ENCODE data around the gene LYL1. TPM values are rescaled to one million over a fixed set of nuclear protein-coding genes. Genes with fewer than 3 reads are reported as not detected.
"Not testable (repeated sequence)": the region's sequence is repeated elsewhere in the genome, so short reads cannot be mapped to it uniquely, and the experiment has no call there.

The LYL1 gene
- total RNA-seq, 2 experiments from 2014 or later = 66.8 to 72.5 TPM

DNA sequence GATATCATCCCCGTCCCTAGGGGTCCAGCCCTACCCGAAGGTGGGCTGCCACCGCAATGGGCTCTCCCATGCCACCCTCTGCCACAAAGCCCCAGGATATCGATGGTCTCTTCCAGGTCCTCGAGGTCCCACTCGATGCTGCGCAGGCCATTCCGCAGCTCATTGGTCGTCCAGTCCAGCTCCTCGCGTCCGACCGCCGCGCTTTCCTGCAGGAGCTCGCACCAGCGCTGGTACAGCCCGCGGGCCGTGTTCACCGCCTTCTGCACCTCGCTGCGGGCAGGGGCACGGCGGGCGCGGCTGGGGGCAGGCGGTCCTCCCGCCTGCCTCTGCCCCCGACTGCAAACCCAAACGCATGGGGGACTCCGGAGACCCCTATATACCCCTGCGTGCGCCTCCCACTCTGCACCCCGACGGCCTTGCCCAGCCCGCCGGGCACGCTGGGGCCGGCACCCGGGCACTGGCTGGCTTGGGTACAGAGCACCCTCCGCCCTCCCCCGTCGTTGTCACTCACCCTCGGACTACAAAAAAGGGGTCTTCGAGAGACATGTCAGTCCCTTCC lies 47.0 kb upstream of the LYL1 start:
- TF ChIP-seq, protein P1, sequence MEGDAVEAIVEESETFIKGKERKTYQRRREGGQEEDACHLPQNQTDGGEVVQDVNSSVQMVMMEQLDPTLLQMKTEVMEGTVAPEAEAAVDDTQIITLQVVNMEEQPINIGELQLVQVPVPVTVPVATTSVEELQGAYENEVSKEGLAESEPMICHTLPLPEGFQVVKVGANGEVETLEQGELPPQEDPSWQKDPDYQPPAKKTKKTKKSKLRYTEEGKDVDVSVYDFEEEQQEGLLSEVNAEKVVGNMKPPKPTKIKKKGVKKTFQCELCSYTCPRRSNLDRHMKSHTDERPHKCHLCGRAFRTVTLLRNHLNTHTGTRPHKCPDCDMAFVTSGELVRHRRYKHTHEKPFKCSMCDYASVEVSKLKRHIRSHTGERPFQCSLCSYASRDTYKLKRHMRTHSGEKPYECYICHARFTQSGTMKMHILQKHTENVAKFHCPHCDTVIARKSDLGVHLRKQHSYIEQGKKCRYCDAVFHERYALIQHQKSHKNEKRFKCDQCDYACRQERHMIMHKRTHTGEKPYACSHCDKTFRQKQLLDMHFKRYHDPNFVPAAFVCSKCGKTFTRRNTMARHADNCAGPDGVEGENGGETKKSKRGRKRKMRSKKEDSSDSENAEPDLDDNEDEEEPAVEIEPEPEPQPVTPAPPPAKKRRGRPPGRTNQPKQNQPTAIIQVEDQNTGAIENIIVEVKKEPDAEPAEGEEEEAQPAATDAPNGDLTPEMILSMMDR (conservative IDR thresholded peaks at IDR 0.05; ENCODE audit: low read length) = no peak
- TF ChIP-seq EZH2phosphoT487 (IDR thresholded peaks at IDR 0.05; ENCODE audit: borderline replicate concordance, low read depth, low read length) = no peak
- Histone ChIP-seq H3K27ac (ENCODE audit: low read depth, low read length, poor library complexity, severe bottlenecking) (no peak overlapping the region), H3K4me1 (ENCODE audit: insufficient read depth, low read length, poor library complexity, severe bottlenecking) (peaks cover 7% of the 10 kb centered on the region), H3K9me3 (ENCODE audit: low read length) (no peaks in the 10 kb centered on the region), H3K4me2 (ENCODE audit: low read length) (peak overlapping the region; percentile 92), H3K9me2 (ENCODE audit: insufficient read depth, low read length) (no peaks in the 10 kb centered on the region), H4K20me1 (ENCODE audit: insufficient read depth, low read length) (0 out of 2 replicates have a peak, but pooled peaks cover 5% of the 10 kb centered on the region), H2AFZ (ENCODE audit: low read length) (peak overlapping the region; percentile 53), H3K4me3 (ENCODE audit: low read depth, low read length, poor library complexity, severe bottlenecking) (peak overlapping the region; percentile 97), H3K79me2 (ENCODE audit: insufficient read depth, low read depth, low read length) (peaks cover 34% of the 10 kb centered on the region), H3K36me3 (ENCODE audit: insufficient read depth, low read length) (peaks cover 17% of the 10 kb centered on the region)
- intact Hi-C loops (cut with micrococcal nuclease; ENCODE audit: unreplicated experiment) = loop anchor here (1.0 kb wide), 1 partner anchor 31 kb away; the partner anchor contains the start of gene NACC1
- CTCF ChIA-PET (ENCODE audit: unreplicated experiment) = interaction anchor here (0.5 kb wide), 1 partner anchor 18 kb away, joined by 19 read pairs; no protein-coding TSS in a partner anchor
- peak; percentile 35 for DNase-seq (ENCODE audit: low spot score)
- POLR2A ChIA-PET = interaction anchor here (0.5 to 1.1 kb wide), 3 partner anchors 13 to 675 kb away, joined by 3 to 4 read pairs (median 3); no protein-coding TSS in a partner anchor
- BruUV-seq (replicated peaks) = no TSS peak

DNA sequence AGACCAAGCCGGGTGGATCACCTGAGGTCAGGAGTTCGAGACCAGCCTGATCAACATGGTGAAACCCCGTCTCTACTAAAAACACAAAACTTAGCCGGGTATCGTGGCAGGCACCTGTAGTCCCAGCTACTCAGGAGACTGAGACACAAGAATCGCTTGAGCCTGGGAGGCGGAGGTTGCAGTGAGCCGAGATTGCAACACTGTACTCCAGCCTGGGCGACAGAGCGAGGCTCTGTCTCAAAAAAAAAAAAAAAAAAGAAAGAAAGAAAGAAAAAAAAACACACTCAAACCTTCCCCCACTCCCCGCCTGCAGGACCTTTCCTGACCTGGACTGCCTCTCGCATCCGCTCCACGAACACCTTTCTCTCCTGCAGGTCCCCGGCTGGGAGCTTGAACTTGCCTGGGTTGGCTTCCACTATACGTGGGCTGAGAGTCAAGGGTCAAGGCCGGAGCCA lies 46.5 kb upstream of the LYL1 start:
- Histone ChIP-seq H3K36me3 (ENCODE audit: insufficient read depth, low read length) (peaks cover 17% of the 10 kb centered on the region), H2AFZ (ENCODE audit: low read length) (peak overlapping the region; percentile 53; the same call in 1 of the 2 replicates), H3K79me2 (ENCODE audit: insufficient read depth, low read depth, low read length) (peaks cover 28% of the 10 kb centered on the region), H3K4me2 (ENCODE audit: low read length) (peak overlapping the region; percentile 92), H3K4me3 (ENCODE audit: low read depth, low read length, poor library complexity, severe bottlenecking) (peak overlapping the region; percentile 97)
- H3K27ac ChIP-seq (ENCODE audit: low read depth, low read length, poor library complexity, severe bottlenecking); H3K4me1 ChIP-seq (ENCODE audit: insufficient read depth, low read length, poor library complexity, severe bottlenecking); POLR2A ChIA-PET; H4K20me1 ChIP-seq (ENCODE audit: insufficient read depth, low read length); H3K9me2 ChIP-seq (ENCODE audit: insufficient read depth, low read length); H3K9me3 ChIP-seq (ENCODE audit: low read length); DNase-seq (ENCODE audit: low spot score); BruUV-seq (replicated peaks); intact Hi-C loops (cut with micrococcal nuclease; ENCODE audit: unreplicated experiment): not testable (repeated sequence)
- CTCF ChIA-PET (ENCODE audit: unreplicated experiment) = interaction anchor here (0.5 kb wide), 1 partner anchor 19 kb away, joined by 19 read pairs; no protein-coding TSS in a partner anchor

DNA sequence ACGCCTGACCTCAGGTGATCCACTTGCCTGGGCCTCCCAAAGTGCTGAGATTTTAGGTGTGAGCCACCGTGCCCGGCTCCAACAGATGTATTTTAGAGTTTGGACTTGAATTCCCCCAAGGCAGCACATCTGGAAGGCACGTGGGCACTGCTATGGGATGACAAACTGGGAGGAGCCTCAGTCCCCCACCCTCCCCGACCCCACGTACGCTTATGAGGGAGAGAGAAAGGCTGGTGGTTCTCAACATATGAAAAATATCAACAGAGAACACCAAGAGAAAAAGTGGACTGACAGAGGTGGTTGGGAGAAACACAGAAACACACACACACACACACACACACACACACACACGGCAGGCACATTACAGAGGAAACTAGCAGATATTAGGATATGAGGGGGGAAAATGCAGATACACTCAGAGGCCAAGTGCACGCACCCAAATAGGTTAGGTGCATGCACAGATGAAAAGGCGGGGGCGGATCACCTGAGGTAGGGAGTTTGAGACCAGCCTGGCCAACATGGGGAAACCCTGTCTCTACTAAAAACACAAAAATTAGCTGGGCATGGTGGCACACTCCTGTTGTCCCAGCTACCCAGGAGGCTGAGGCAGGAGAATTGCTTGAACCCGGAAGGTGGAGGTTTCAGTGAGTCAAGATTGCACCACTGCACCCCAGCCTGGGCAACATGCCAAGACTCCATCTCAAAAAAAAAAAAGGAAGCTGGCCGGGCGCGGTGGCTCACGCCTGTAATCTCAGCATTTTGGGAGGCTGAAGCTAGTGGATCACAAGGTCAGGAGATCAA lies 44.3 kb upstream of the LYL1 start:
- TF ChIP-seq, protein P1 (conservative IDR thresholded peaks at IDR 0.05; ENCODE audit: low read length) = no peak
- no peak for TF ChIP-seq EZH2phosphoT487 (IDR thresholded peaks at IDR 0.05; ENCODE audit: borderline replicate concordance, low read depth, low read length)
- POLR2A ChIA-PET = no interaction called here
- intact Hi-C loops (cut with micrococcal nuclease; ENCODE audit: unreplicated experiment) = no loop called here
- Histone ChIP-seq H3K27ac (ENCODE audit: low read depth, low read length, poor library complexity, severe bottlenecking) (no peak overlapping the region), H3K4me1 (ENCODE audit: insufficient read depth, low read length, poor library complexity, severe bottlenecking) (peaks cover 7% of the 10 kb centered on the region), H3K79me2 (ENCODE audit: insufficient read depth, low read depth, low read length) (peaks cover 7% of the 10 kb centered on the region; the same call in 1 of the 2 replicates), H3K36me3 (ENCODE audit: insufficient read depth, low read length) (peaks cover 10% of the 10 kb centered on the region; the same call in 1 of the 2 replicates), H4K20me1 (ENCODE audit: insufficient read depth, low read length) (no peaks in the 10 kb centered on the region), H2AFZ (ENCODE audit: low read length) (no peak overlapping the region), H3K4me2 (ENCODE audit: low read length) (no peak overlapping the region), H3K9me3 (ENCODE audit: low read length) (no peaks in the 10 kb centered on the region), H3K4me3 (ENCODE audit: low read depth, low read length, poor library complexity, severe bottlenecking) (no peak overlapping the region), H3K9me2 (ENCODE audit: insufficient read depth, low read length) (no peaks in the 10 kb centered on the region)
- CTCF ChIA-PET (ENCODE audit: unreplicated experiment) = interaction anchor here (0.6 kb wide), 1 partner anchor 22 kb away, joined by 4 read pairs; no protein-coding TSS in a partner anchor
- DNase-seq (ENCODE audit: low spot score) = no peak
- no TSS peak for BruUV-seq (replicated peaks)
